GF-D8 (cell line): Measurements from ENCODE around the gene ARHGEF10L.

Experiments
- DNase-seq: peaks from one replicate; lab custom pipeline; 2025; lab: John Stamatoyannopoulos, UW

The ARHGEF10L gene

GRCh38 chr1:17635811-17636210 is 96.3 kb downstream of the ARHGEF10L start:
- no peak for DNase-seq

- DNase-seq, result no peak
Observed at GRCh38 chr1:17636612-17637011, 97.1 kb downstream of the ARHGEF10L start.

- no peak for DNase-seq
Observed at GRCh38 chr1:17637055-17637454, 97.6 kb downstream of the ARHGEF10L start.

GRCh38 chr1:17639703-17640340 is 100.3 kb downstream of the ARHGEF10L start:
- DNase-seq, result no peak

GRCh38 chr1:17640393-17640792 is 100.9 kb downstream of the ARHGEF10L start:
- no peak for DNase-seq

- DNase-seq, result no peak
Observed at GRCh38 chr1:17640975-17641374, 101.5 kb downstream of the ARHGEF10L start.

GRCh38 chr1:17642169-17642568 is 102.7 kb downstream of the ARHGEF10L start:
- no peak for DNase-seq

GRCh38 chr1:17642943-17643342 is 103.4 kb downstream of the ARHGEF10L start:
- no peak for DNase-seq

- DNase-seq, result no peak
Observed at GRCh38 chr1:17643861-17644703, 104.6 kb downstream of the ARHGEF10L start.

GRCh38 chr1:17645068-17645911 is 105.8 kb downstream of the ARHGEF10L start:
- DNase-seq, result no peak

GRCh38 chr1:17646444-17647280 is 107.2 kb downstream of the ARHGEF10L start:
- DNase-seq, result no peak

GRCh38 chr1:17648457-17649145 is 109.1 kb downstream of the ARHGEF10L start:
- no peak for DNase-seq

- no peak for DNase-seq
Observed at GRCh38 chr1:17649371-17650106, 110.0 kb downstream of the ARHGEF10L start.

- DNase-seq, result no peak
Observed at GRCh38 chr1:17653276-17653675, 113.8 kb downstream of the ARHGEF10L start.

GRCh38 chr1:17653728-17654351 is 114.3 kb downstream of the ARHGEF10L start:
- no peak for DNase-seq

- DNase-seq, result no peak
Observed at GRCh38 chr1:17654519-17654918, 115.0 kb downstream of the ARHGEF10L start.

- DNase-seq, result no peak
Observed at GRCh38 chr1:17655169-17655568, 115.7 kb downstream of the ARHGEF10L start.

- DNase-seq, result no peak
Observed at GRCh38 chr1:17655922-17656321, 116.4 kb downstream of the ARHGEF10L start.

GRCh38 chr1:17657436-17657835 is 117.9 kb downstream of the ARHGEF10L start:
- no peak for DNase-seq

GRCh38 chr1:17658837-17659236 is 119.3 kb downstream of the ARHGEF10L start:
- DNase-seq, result no peak
